NB4 (cell line): ENCODE results near the gene IQCH.

Experiments used
- DNase-seq: peaks from one replicate; pipeline ENCODE4 v3.0.0; 2010; ENCODE audit warnings: low read depth
- H3K4me3 ChIP-seq: one replicate; pipeline ENCODE4 v1.5.1; 2011; ENCODE audit warnings: mild to moderate bottlenecking, low read depth, low read length, moderate library complexity
- CTCF ChIP-seq: IDR thresholded peaks from one replicate; pipeline ENCODE4 v1.5.1; 2012; ENCODE audit warnings: low read depth, low read length
- MAX ChIP-seq: IDR thresholded peaks from 2 replicates; pipeline ENCODE4 v1.6.1; 2011; ENCODE audit warnings: low read depth, low read length
- MYC ChIP-seq: IDR thresholded peaks from 2 replicates; pipeline ENCODE4 v1.6.1; 2011; ENCODE audit warnings: low read depth, low read length
- POLR2A ChIP-seq: IDR thresholded peaks from 2 replicates; pipeline ENCODE4 v1.6.1; 2011; ENCODE audit warnings: mild to moderate bottlenecking; ENCODE audit not compliant: insufficient read length; ENCODE audit errors: extremely low read depth

IQCH gene

DNA sequence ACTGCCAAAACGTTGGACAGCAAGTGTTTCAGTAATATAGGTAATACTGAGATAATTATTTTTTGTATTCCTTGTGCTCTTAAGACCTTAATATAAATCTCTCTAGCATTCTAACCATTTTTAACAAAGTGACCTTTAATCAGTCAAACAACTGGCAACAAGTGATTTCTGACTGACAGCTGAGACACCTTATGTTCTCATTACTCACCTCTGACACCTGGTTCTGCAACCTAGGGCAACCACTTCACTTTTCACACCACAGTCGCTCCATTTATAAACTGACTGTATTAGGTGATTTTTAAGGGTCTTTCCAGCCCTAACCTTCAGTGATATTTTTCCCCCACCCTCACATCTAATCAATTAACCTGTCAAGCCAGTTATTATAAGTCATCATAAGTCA is 205.9 kb downstream of the IQCH start:
- no peak for DNase-seq
- TF ChIP-seq CTCF: no peak
- no peak for TF ChIP-seq MYC
- TF ChIP-seq POLR2A: no peak
- no peak for TF ChIP-seq MAX
- no peak overlapping the region for H3K4me3 ChIP-seq

DNA sequence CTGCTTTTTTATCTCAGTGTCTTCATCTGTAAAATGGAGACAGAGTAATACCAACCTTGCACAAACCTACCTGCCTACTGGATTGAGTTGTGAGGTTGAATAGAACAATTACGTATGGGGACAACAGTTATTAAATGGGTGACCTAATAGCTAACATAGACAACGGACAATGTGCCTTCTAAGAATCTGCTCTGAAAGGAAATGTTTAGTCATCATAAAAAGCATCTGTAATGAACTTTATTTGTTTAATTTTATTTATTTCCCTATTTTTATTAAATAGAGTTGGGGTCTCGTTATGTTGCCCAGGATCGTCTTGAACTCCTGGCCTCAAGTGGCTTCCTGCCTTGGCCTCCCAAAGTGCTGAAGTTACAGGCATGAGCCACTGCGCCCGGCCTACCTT is 207.1 kb downstream of the IQCH start:
- no peak for DNase-seq

DNA sequence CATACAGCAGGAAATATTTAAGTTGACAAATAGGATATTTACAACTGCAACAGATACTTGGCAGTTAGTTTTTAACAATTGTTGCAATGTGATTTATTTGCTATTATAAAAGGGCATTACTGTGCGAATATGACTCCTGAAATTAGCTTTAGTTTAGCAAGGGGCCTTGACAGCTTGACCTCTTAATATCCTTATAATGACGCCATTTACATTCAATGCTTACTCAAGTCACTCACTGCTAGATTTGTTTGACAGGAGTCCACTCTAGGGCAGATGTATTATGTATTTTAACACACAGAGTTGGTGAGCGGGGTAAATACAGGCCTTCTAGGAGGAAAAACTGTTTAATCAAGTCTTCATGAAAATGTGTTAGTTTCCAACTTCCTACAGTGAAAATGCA is 208.3 kb downstream of the IQCH start:
- no peak for TF ChIP-seq MYC
- TF ChIP-seq POLR2A: no peak
- no peak for TF ChIP-seq MAX
- TF ChIP-seq CTCF: no peak
- H3K4me3 ChIP-seq: no peak overlapping the region
- no peak for DNase-seq

More for the DNA sequence above, 207.1 kb downstream of the IQCH start:
- TF ChIP-seq MAX (no peak), MYC (no peak)
- no peak overlapping the region for H3K4me3 ChIP-seq

DNA sequence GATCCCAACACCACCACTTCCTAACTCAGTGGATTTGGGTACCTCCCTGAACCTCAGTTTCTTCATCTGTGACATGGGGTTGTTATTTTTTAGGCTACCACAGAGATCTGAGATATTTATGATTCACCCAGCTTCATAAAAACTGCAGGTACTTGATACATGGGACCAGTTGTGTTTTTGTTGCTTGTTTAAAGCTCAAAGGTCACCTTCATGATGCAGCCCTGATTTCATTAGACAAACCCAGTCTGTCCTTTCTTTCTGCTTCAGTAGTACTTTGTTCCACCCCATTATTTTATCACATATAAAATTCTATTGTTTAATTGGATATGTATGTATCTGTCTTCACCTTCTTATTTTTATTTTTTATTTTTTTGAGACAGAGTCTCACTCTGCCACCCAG is 208.9 kb downstream of the IQCH start:
- TF ChIP-seq POLR2A: no peak
- TF ChIP-seq MYC: no peak
- no peak for TF ChIP-seq MAX
- no peak for TF ChIP-seq CTCF

DNA sequence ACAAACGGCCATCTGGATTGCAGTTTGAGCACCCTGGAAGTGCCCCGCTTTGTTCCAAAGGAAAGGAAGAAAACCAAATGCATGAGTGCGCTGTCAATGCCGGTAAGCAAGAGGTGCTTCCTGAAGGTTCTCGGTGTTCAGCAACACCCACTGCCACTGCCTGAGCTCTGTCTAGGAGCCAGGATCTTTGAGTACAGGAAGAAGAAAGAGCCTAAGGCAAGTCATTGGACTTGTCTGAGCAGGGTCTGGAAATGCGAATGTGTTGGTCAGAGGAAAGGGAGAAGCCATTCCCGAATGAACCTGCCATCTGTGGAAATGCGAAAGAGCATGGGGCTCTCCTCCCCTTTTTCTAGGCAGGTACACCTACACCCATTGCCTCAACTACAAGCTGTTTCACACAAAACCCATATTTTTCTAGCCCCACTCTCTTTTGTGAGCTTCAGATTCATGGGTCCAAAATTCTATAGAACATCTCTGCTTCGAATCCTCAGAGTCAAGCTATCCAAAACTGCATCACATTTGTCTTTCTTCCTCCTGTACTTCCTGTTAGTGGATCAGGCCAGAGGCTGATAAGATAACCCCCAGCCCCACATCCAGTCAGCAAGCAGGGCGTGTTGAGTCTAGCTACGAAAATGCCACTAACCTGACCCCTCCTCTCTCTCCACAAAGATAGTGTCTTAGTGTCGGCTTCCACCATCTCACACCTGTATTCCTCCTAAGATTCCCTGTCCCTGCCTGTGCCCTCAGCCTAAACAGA is 210.8 kb downstream of the IQCH start:
- no peak for TF ChIP-seq MAX
- no peak for TF ChIP-seq MYC
- TF ChIP-seq CTCF: no peak
- no peak for TF ChIP-seq POLR2A
- H3K4me3 ChIP-seq: no peak overlapping the region
- DNase-seq: no peak

More for the DNA sequence above, 208.9 kb downstream of the IQCH start:
- DNase-seq: no peak
- H3K4me3 ChIP-seq: no peak overlapping the region

DNA sequence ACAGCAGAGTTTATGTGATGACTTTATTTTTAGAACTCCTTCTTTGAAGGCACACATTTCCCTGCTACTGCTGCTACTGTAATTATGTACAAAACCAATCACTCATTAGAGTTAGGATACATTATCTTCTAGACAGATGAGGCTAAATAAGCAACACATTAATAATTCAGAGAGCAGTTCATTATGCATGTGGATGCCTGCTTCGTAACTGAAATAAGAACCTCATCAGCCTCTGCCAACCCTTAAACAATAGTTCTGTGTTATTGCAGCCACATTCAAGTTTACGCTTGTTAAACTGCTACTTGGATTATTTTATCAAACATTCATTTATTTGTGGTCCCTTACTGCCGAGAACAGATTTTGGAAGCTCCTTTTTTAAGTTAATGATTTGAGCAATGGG is 213.8 kb downstream of the IQCH start:
- no peak for DNase-seq
- H3K4me3 ChIP-seq: no peak overlapping the region
- TF ChIP-seq POLR2A: no peak
- TF ChIP-seq CTCF: no peak
- no peak for TF ChIP-seq MAX
- no peak for TF ChIP-seq MYC
